ENCODE measurements around the gene LMO2. TPM values are rescaled to one million over a fixed set of nuclear protein-coding genes. Genes with fewer than 3 reads are reported as not detected.

The LMO2 gene
- total RNA-seq, 1 experiment from 2014 or later: 0.33 TPM

GRCh38 chr11:33819278-33820035 is 72.4 kb downstream of the LMO2 start:
- Histone ChIP-seq H2BK120ac (ENCODE audit: low read depth, low read length, poor library complexity, severe bottlenecking) (no peak overlapping the region), H3T11ph (ENCODE audit: low read length) (no peak overlapping the region), H2AK5ac (ENCODE audit: insufficient read length, low read length) (no peak overlapping the region), H3K9ac (ENCODE audit: extremely low read depth, insufficient read length, low read length) (no peak overlapping the region), H4K20me1 (ENCODE audit: control insufficient read depth, insufficient read depth, insufficient read length) (no peaks in the 10 kb centered on the region), H2BK15ac (ENCODE audit: low read depth, low read length) (no peak overlapping the region), H3K9me3 (ENCODE audit: control insufficient read depth, low read depth, low read length) (no peaks in the 10 kb centered on the region), H4K8ac (replicated peaks; ENCODE audit: insufficient read length, low read depth, low read length) (no peak overlapping the region), H3K56ac (ENCODE audit: insufficient read length, low read depth, low read length) (no peak overlapping the region), H2AFZ (ENCODE audit: low read length) (no peak overlapping the region), H3K18ac (ENCODE audit: insufficient read length, low read depth, low read length) (no peak overlapping the region), H4K91ac (ENCODE audit: insufficient read length, low read depth, low read length) (no peak overlapping the region), H3K4ac (ENCODE audit: low read depth, low read length) (no peak overlapping the region), H3K27me3 (ENCODE audit: insufficient read depth, low read length) (no peaks in the 10 kb centered on the region), H3K79me2 (ENCODE audit: insufficient read depth, low read length) (no peaks in the 10 kb centered on the region), H2BK20ac (ENCODE audit: low read depth, low read length, poor library complexity, severe bottlenecking) (no peak overlapping the region), H3K79me1 (ENCODE audit: insufficient read depth, low read depth, low read length, poor library complexity, severe bottlenecking) (no peaks in the 10 kb centered on the region), H3K27ac (ENCODE audit: insufficient read length, low read depth, low read length) (no peak overlapping the region), H3K14ac (ENCODE audit: insufficient read depth, low read length) (no peak overlapping the region; the same call in 1 of the 2 replicates), H3K23ac (ENCODE audit: insufficient read length, low read depth, low read length) (no peak overlapping the region), H3K23me2 (ENCODE audit: insufficient read length, low read depth, low read length, poor library complexity, severe bottlenecking) (no peaks in the 10 kb centered on the region), H3K4me2 (ENCODE audit: insufficient read depth, insufficient read length, low read length) (no peak overlapping the region), H4K5ac (ENCODE audit: insufficient read length, low read depth, low read length) (no peak overlapping the region), H2BK12ac (ENCODE audit: insufficient read length, low read depth, low read length) (no peak overlapping the region), H2BK5ac (ENCODE audit: insufficient read length, low read length) (no peak overlapping the region), H3K4me1 (ENCODE audit: insufficient read depth, low read length) (0 out of 2 replicates have a peak, but pooled peaks cover 5% of the 10 kb centered on the region)
- no peaks in the 10 kb centered on the region for H3K36me3 Mint-ChIP-seq (ENCODE audit: insufficient read depth in 1 of 3, low read depth in 3 of 3)
- H3K4me1 Mint-ChIP-seq: peaks cover 4 to 8% of the 10 kb centered on the region in 2 experiments
- H3K4me3 Mint-ChIP-seq: no peak overlapping the region
- TF ChIP-seq, protein P1, sequence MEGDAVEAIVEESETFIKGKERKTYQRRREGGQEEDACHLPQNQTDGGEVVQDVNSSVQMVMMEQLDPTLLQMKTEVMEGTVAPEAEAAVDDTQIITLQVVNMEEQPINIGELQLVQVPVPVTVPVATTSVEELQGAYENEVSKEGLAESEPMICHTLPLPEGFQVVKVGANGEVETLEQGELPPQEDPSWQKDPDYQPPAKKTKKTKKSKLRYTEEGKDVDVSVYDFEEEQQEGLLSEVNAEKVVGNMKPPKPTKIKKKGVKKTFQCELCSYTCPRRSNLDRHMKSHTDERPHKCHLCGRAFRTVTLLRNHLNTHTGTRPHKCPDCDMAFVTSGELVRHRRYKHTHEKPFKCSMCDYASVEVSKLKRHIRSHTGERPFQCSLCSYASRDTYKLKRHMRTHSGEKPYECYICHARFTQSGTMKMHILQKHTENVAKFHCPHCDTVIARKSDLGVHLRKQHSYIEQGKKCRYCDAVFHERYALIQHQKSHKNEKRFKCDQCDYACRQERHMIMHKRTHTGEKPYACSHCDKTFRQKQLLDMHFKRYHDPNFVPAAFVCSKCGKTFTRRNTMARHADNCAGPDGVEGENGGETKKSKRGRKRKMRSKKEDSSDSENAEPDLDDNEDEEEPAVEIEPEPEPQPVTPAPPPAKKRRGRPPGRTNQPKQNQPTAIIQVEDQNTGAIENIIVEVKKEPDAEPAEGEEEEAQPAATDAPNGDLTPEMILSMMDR (conservative IDR thresholded peaks at IDR 0.05): no peak
- no CpG with 5 or more reads among the region's 16 CpGs for WGBS (ENCODE audit: extremely low coverage, insufficient read length, low lambda C conversion rate)
- H3K27ac Mint-ChIP-seq: no peak overlapping the region
- peaks cover 25% of the 10 kb centered on the region for H3K27me3 Mint-ChIP-seq (ENCODE audit: low read depth)
- no peak for DNase-seq
- no peaks in the 10 kb centered on the region for H3K9me3 Mint-ChIP-seq

Other genes starting within 250 kb of the LMO2 start
- not detected in 2 replicates for gene C11orf91, start 191.2 kb downstream of the LMO2 start, total RNA-seq (2021)
- gene CD59, start 155.7 kb downstream of the LMO2 start, total RNA-seq (2021): 91.5 and 93.2 TPM in 2 replicates
- gene FBXO3, start 117.6 kb downstream of the LMO2 start, total RNA-seq (2021): 18.9 and 20.2 TPM in 2 replicates
- gene CAPRIN1, start 159.7 kb upstream of the LMO2 start, total RNA-seq (2021): 281 and 301 TPM in 2 replicates
- 99.3 and 103 TPM in 2 replicates for gene NAT10, start 213.6 kb upstream of the LMO2 start, total RNA-seq (2021)

All from H9 (cell line).